SJSA1 (cell line): ENCODE results near the gene CNIH3. TPM values are rescaled to one million over a fixed set of nuclear protein-coding genes. Genes with fewer than 3 reads are reported as not detected.
A peak's percentile ranks its signal among the peaks of the same experiment; 100 is the strongest.

ENCODE experiments used
- DNase-seq, 2 experiments: peaks; one replicate each; pipeline ENCODE4 v3.0.0-alpha.2; 2015 to 2020; ENCODE audit warnings: low spot score in 2 of 2, low read depth in 1 of 2
- H3K27ac ChIP-seq: fragments of 250-450 bp; sonication (Bioruptor Pico); 2 replicates; pipeline ENCODE4 v1.5.1; 2020; ENCODE audit warnings: mild to moderate bottlenecking, moderate library complexity
- H3K27me3 ChIP-seq: fragments of 250-450 bp; sonication (Bioruptor Pico); replicated peaks from 2 replicates; pipeline ENCODE4 v1.5.1; 2020; ENCODE audit warnings: mild to moderate bottlenecking, moderate library complexity
- H3K36me3 ChIP-seq: fragments of 250-450 bp; sonication (Bioruptor Pico); 2 replicates; pipeline ENCODE4 v1.5.1; 2020; ENCODE audit warnings: mild to moderate bottlenecking
- H3K4me1 ChIP-seq: fragments of 250-450 bp; sonication (Bioruptor Pico); replicated peaks from 2 replicates; pipeline ENCODE4 v1.6.1; 2021; ENCODE audit warnings: mild to moderate bottlenecking
- H3K4me3 ChIP-seq: fragments of 250-450 bp; sonication (Bioruptor Pico); 2 replicates; pipeline ENCODE4 v1.5.1; 2020; ENCODE audit warnings: mild to moderate bottlenecking
- H3K9me3 ChIP-seq: fragments of 250-450 bp; sonication (Bioruptor Pico); replicated peaks from 2 replicates; pipeline ENCODE4 v1.5.1; 2020; ENCODE audit warnings: mild to moderate bottlenecking
- total RNA-seq: library from RNA; depleted of rRNA; stranded (reverse); fragments of >200 nt; shearing (Covaris generic); gene quantifications from 2 replicates; pipeline ENCODE4 v1.2.3, GENCODE V29; 2014

The CNIH3 gene
- total RNA-seq, 1 experiment from 2014 or later: 7.9 TPM

DNA sequence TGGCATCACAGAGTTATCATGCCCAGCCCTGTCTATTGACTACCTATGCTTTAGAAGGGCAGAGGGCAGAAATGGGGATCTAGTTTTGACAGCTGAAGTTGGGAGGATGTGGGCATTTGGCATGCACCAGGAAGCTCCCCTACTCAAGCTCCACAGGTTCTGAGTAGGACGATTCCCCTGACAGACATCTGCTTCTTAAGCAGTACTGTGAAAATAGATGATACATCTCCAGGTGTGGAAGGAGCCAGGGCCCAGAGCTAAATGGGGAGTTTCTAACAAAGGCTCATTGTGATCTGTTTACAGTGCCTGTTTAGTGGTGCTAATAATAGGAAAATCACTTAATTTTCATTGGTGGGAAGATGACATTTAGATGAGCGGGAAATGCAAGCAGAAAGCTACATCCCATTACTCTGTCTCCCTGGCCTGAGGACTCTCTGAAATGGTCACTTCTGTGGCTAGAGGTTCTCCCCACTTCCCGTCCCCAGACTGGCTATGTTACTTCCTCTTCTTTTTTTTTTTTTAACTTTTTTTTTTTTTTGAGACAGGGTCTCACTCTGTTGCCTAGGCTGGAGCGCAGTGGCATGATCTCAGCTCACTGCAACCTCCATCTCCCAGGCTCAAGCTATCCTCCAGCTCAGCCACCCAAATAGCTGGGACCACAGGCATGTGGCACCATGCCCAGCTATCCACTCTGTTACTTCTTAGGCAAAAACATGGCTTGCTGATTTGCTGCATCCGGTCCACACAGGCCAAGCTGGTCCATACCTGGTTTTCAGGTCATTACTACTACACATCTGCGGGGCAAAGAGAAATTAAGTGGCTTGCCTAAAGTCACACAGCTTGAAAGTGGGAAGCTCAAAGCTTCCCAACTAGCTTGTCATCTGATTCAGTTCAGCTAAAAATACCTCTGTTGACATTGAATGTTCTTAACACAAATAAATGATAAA, 23.2 kb upstream of the CNIH3 start:
- H3K4me1 ChIP-seq: peaks cover 47% of the 10 kb centered on the region
- no peaks in the 10 kb centered on the region for H3K27me3 ChIP-seq
- peak overlapping the region; percentile 64 for H3K27ac ChIP-seq
- no peak overlapping the region for H3K4me3 ChIP-seq
- H3K9me3 ChIP-seq: no peaks in the 10 kb centered on the region
- peak; percentile 91 for DNase-seq
- H3K36me3 ChIP-seq: no peaks in the 10 kb centered on the region

DNA sequence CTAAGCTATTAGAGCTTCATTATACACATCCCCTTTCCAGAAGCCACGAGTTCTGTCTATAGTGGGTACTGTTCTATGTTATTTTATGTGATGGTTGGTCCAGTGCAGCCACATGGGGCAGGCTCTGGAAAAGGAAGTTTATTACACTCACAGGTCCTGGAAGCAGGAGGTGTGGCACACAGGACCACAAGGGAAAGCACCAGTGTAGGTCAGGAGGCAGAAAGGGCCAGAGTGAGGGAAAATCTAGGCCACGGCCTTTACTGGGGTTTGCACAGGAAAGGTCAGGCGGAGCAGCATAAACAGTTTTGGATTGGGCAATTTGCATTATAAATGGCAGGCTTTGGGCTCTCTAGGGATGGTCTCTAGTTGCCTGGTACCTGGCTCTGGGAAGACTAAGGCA, 21.8 kb upstream of the CNIH3 start:
- no peaks in the 10 kb centered on the region for H3K9me3 ChIP-seq
- no peaks in the 10 kb centered on the region for H3K36me3 ChIP-seq
- no peaks in the 10 kb centered on the region for H3K27me3 ChIP-seq
- no peak overlapping the region for H3K27ac ChIP-seq
- no peak overlapping the region for H3K4me3 ChIP-seq
- no peak for DNase-seq
- peaks cover 36% of the 10 kb centered on the region for H3K4me1 ChIP-seq

DNA sequence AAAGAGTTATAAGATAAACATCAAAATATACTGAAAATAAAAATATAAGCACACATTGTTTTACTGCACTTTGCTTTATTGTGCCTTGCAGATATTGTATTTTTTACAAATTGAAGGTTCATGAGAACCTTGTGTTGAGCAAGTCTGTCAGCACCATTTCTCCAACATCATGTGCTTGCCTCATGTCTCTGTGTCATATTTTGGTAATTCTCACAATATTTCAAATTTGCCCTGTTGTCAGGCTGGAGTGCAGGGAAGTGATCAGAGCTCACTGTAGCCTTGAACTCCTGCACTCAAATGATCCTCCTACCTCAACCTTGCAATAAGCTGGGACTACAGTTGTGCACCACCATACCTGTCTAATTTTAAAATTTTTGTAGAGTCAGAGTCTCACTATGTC, 21.3 kb upstream of the CNIH3 start:
- DNase-seq: no peak
- Histone ChIP-seq H3K36me3 (no peaks in the 10 kb centered on the region), H3K4me1 (peaks cover 31% of the 10 kb centered on the region), H3K9me3 (no peaks in the 10 kb centered on the region), H3K27me3 (no peaks in the 10 kb centered on the region), H3K4me3 (no peak overlapping the region), H3K27ac (no peak overlapping the region)

GRCh38 chr1:224605482-224606181, 10.5 kb upstream of the CNIH3 start:
- Histone ChIP-seq H3K27me3 (no peaks in the 10 kb centered on the region), H3K36me3 (no peaks in the 10 kb centered on the region), H3K4me3 (no peak overlapping the region), H3K9me3 (no peaks in the 10 kb centered on the region), H3K4me1 (no peaks in the 10 kb centered on the region), H3K27ac (no peak overlapping the region)
- DNase-seq: no peak

- H3K4me1 ChIP-seq: no peaks in the 10 kb centered on the region
Observed at GRCh38 chr1:224607188-224608148, 8.6 kb upstream of the CNIH3 start.

DNA sequence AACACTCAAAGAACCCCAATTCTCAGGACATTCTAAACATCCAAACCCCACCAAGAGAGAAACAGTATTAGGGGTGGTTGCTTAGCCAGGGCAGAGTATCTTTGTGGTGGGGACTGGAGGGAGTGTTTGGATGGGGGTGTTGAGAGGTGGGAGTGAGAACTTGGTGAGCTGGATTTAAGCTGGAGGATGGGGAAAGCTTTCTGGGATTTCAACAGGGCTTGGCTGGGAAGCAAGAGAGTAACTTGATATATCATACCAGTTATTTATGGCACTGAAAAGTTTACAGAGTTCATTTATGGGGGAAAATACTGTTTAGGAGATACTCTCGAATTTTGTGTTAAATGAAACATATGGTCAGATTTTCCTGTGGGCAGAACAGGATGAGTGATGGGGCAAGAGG, 6.8 kb upstream of the CNIH3 start:
- no peaks in the 10 kb centered on the region for H3K9me3 ChIP-seq
- no peaks in the 10 kb centered on the region for H3K4me1 ChIP-seq
- no peaks in the 10 kb centered on the region for H3K27me3 ChIP-seq
- no peaks in the 10 kb centered on the region for H3K36me3 ChIP-seq
- no peak overlapping the region for H3K4me3 ChIP-seq
- no peak for DNase-seq
- no peak overlapping the region for H3K27ac ChIP-seq

More at GRCh38 chr1:224607188-224608148, 8.6 kb upstream of the CNIH3 start:
- no peak for DNase-seq
- Histone ChIP-seq H3K27me3 (no peaks in the 10 kb centered on the region), H3K4me3 (no peak overlapping the region), H3K27ac (no peak overlapping the region), H3K36me3 (no peaks in the 10 kb centered on the region), H3K9me3 (no peaks in the 10 kb centered on the region)

- H3K27me3 ChIP-seq: peaks cover 9% of the 10 kb centered on the region
- no peak overlapping the region for H3K27ac ChIP-seq
- no peak overlapping the region for H3K4me3 ChIP-seq
- H3K9me3 ChIP-seq: no peaks in the 10 kb centered on the region
- peaks cover 19% of the 10 kb centered on the region for H3K4me1 ChIP-seq
- no peaks in the 10 kb centered on the region for H3K36me3 ChIP-seq
- no peak for DNase-seq
Observed at GRCh38 chr1:224612246-224612645, 3.9 kb upstream of the CNIH3 start.

GRCh38 chr1:224613486-224613885, 2.6 kb upstream of the CNIH3 start:
- Histone ChIP-seq H3K27me3 (peaks cover 9% of the 10 kb centered on the region), H3K27ac (no peak overlapping the region), H3K4me3 (no peak overlapping the region), H3K36me3 (no peaks in the 10 kb centered on the region), H3K4me1 (peaks cover 30% of the 10 kb centered on the region), H3K9me3 (no peaks in the 10 kb centered on the region)
- no peak for DNase-seq

- peak overlapping the region; percentile 53 for H3K4me3 ChIP-seq
- H3K9me3 ChIP-seq: no peaks in the 10 kb centered on the region
- DNase-seq: no peak
- no peak overlapping the region for H3K27ac ChIP-seq
- peaks cover 36% of the 10 kb centered on the region for H3K4me1 ChIP-seq
- no peaks in the 10 kb centered on the region for H3K36me3 ChIP-seq
- peaks cover 9% of the 10 kb centered on the region for H3K27me3 ChIP-seq
Observed at GRCh38 chr1:224616756-224617409, 766 bp downstream of the CNIH3 start.

GRCh38 chr1:224617410-224618355, 1.6 kb downstream of the CNIH3 start:
- Histone ChIP-seq H3K9me3 (no peaks in the 10 kb centered on the region), H3K27me3 (peaks cover 9% of the 10 kb centered on the region), H3K36me3 (no peaks in the 10 kb centered on the region), H3K4me3 (peak overlapping the region; percentile 53), H3K4me1 (peaks cover 40% of the 10 kb centered on the region), H3K27ac (no peak overlapping the region)
- no peak for DNase-seq

DNA sequence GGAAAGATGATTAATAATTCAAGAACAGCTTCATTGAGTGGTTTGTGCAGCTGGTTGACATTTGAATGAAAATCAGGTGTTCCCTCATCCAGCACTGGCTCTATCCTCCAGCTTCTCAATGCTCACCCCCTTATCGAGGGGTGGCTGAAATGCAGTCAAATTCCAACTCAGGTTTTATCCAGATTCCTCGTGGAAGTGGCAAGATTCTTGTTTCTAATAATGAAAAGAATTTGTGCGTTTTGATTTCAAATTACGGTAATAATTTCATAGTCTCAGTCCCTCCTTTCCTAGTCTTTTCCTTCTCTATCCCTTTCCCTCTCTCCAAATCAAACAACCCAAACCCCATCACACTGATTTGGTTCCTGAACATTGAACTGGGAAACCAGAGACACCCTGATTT, 3.1 kb downstream of the CNIH3 start:
- H3K27me3 ChIP-seq: peaks cover 9% of the 10 kb centered on the region
- H3K9me3 ChIP-seq: no peaks in the 10 kb centered on the region
- peaks cover 55% of the 10 kb centered on the region for H3K4me1 ChIP-seq
- no peak overlapping the region for H3K27ac ChIP-seq
- H3K4me3 ChIP-seq: no peak overlapping the region
- H3K36me3 ChIP-seq: no peaks in the 10 kb centered on the region
- DNase-seq: no peak

DNA sequence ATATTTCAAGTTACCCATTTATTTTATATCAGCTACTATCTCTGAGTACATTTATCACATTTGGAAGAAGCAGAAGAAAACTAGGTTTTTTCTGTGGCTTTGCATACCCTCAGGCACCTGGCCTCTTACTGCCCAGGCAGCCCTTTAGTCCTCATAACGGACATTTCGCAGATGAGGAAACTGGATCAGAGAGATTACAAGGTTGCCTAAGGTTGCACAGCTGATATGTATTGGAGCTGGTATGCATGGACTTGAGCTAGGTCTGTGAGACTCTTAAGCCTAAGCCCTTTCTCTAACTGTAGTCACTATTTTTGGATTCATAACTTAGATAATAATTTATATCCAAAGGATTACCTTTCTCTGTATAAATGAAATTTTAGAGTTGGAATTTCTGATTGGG, 4.0 kb downstream of the CNIH3 start:
- Histone ChIP-seq H3K36me3 (peaks cover 4% of the 10 kb centered on the region; the same call in 1 of the 2 replicates), H3K27me3 (peaks cover 9% of the 10 kb centered on the region), H3K27ac (no peak overlapping the region), H3K9me3 (no peaks in the 10 kb centered on the region), H3K4me1 (peaks cover 62% of the 10 kb centered on the region), H3K4me3 (no peak overlapping the region)
- DNase-seq: no peak
